GM19467 (cell line): ENCODE data around the gene DDHD1.

Experiments
- ATAC-seq: cut with Tn5 transposase; IDR thresholded peaks from one replicate; pipeline ENCODE4 v1.9.1; 2021; ENCODE audit warnings: mild to moderate bottlenecking, moderate library complexity; ENCODE audit not compliant: unreplicated experiment

Gene DDHD1

GRCh38 chr14:53001787-53002378, 151.2 kb downstream of the DDHD1 start:
- no peak for ATAC-seq

- no peak for ATAC-seq
Observed at GRCh38 chr14:52998376-52999015, 154.6 kb downstream of the DDHD1 start.

GRCh38 chr14:52996493-52996892, 156.6 kb downstream of the DDHD1 start:
- no peak for ATAC-seq

- ATAC-seq: no peak
Observed at GRCh38 chr14:52995998-52996397, 157.1 kb downstream of the DDHD1 start.

GRCh38 chr14:52992236-52992870, 160.8 kb downstream of the DDHD1 start:
- no peak for ATAC-seq

GRCh38 chr14:52988139-52988538, 165.0 kb downstream of the DDHD1 start:
- ATAC-seq: no peak

GRCh38 chr14:52987514-52987913, 165.6 kb downstream of the DDHD1 start:
- ATAC-seq: no peak

- ATAC-seq: no peak
Observed at GRCh38 chr14:52987042-52987441, 166.1 kb downstream of the DDHD1 start.
